ENCODE measurements around the gene GNG12. TPM values are rescaled to one million over a fixed set of nuclear protein-coding genes. Genes with fewer than 3 reads are reported as not detected.

Gene GNG12
- total RNA-seq, 2 donors from 2014 or later = 49.4 to 61.5 TPM

- Histone ChIP-seq H3K27ac (peak overlapping the region; percentile 33 to 37), H3K27me3 (replicated peaks; ENCODE audit: insufficient read depth) (no peaks in the 10 kb centered on the region), H3K36me3 (no peaks in the 10 kb centered on the region), H3K9me3 (no peaks in the 10 kb centered on the region), H3K4me3 (no peak overlapping the region), H3K4me1 (replicated peaks) (peaks cover 4% of the 10 kb centered on the region)
- peak; percentile 55 for TF ChIP-seq POLR2AphosphoS5 (IDR thresholded peaks at IDR 0.05)
- TF ChIP-seq POLR2A (IDR thresholded peaks at IDR 0.05) = no peak
- DNase-seq (ENCODE audit: low spot score) = peak; percentile 39
- WGBS = 12% methylated on average over 11 of the region's 11 CpGs
- intact Hi-C loops (cut with DNase I) = no loop called here
These were observed 97.2 kb downstream of the GNG12 start for GRCh38 chr1:67735806-67736627.

GRCh38 chr1:67735206-67735605 lies 98.1 kb downstream of the GNG12 start:
- no peak overlapping the region for H3K27ac ChIP-seq
- intact Hi-C loops (cut with DNase I) = no loop called here
- no peak for DNase-seq (ENCODE audit: low spot score)
- no peaks in the 10 kb centered on the region for H3K27me3 ChIP-seq (replicated peaks; ENCODE audit: insufficient read depth)
- no peaks in the 10 kb centered on the region for H3K36me3 ChIP-seq
- H3K4me3 ChIP-seq = no peak overlapping the region
- H3K9me3 ChIP-seq = no peaks in the 10 kb centered on the region
- WGBS = 37% methylated on average over 3 of the region's 3 CpGs
- no peak for TF ChIP-seq POLR2AphosphoS5 (IDR thresholded peaks at IDR 0.05)
- TF ChIP-seq POLR2A (IDR thresholded peaks at IDR 0.05) = no peak
- TF ChIP-seq CTCF (IDR thresholded peaks at IDR 0.05) = no peak
- H3K4me1 ChIP-seq (replicated peaks) = peaks cover 4% of the 10 kb centered on the region

- WGBS = 86% methylated on average over 3 of the region's 3 CpGs
- intact Hi-C loops (cut with DNase I) = no loop called here
- no peak for DNase-seq (ENCODE audit: low spot score)
- H3K4me1 ChIP-seq (replicated peaks) = peaks cover 4% of the 10 kb centered on the region
- TF ChIP-seq POLR2A (IDR thresholded peaks at IDR 0.05) (no peak), POLR2AphosphoS5 (IDR thresholded peaks at IDR 0.05) (no peak)
- H3K27ac ChIP-seq = no peak overlapping the region
- H3K27me3 ChIP-seq (replicated peaks; ENCODE audit: insufficient read depth) = no peaks in the 10 kb centered on the region
- H3K9me3 ChIP-seq = no peaks in the 10 kb centered on the region
- no peaks in the 10 kb centered on the region for H3K36me3 ChIP-seq
- H3K4me3 ChIP-seq = no peak overlapping the region
These were observed 99.0 kb downstream of the GNG12 start for GRCh38 chr1:67734323-67734690.

- no peak overlapping the region for H3K27ac ChIP-seq
These were observed 99.5 kb downstream of the GNG12 start for GRCh38 chr1:67733681-67734322.

GRCh38 chr1:67732750-67733151 lies 100.5 kb downstream of the GNG12 start:
- no peaks in the 10 kb centered on the region for H3K36me3 ChIP-seq
- H3K9me3 ChIP-seq = no peaks in the 10 kb centered on the region
- TF ChIP-seq POLR2A (IDR thresholded peaks at IDR 0.05) = no peak
- TF ChIP-seq POLR2AphosphoS5 (IDR thresholded peaks at IDR 0.05) = no peak
- no peak for TF ChIP-seq CTCF (IDR thresholded peaks at IDR 0.05)
- intact Hi-C loops (cut with DNase I) = no loop called here
- H3K27ac ChIP-seq = no peak overlapping the region
- H3K4me1 ChIP-seq (replicated peaks) = peaks cover 4% of the 10 kb centered on the region
- no peak for DNase-seq (ENCODE audit: low spot score)
- 96% methylated on average over 6 of the region's 6 CpGs for WGBS
- no peak overlapping the region for H3K4me3 ChIP-seq
- no peaks in the 10 kb centered on the region for H3K27me3 ChIP-seq (replicated peaks; ENCODE audit: insufficient read depth)

More at GRCh38 chr1:67733681-67734322, 99.5 kb downstream of the GNG12 start:
- no peaks in the 10 kb centered on the region for H3K9me3 ChIP-seq
- intact Hi-C loops (cut with DNase I) = no loop called here
- no peaks in the 10 kb centered on the region for H3K27me3 ChIP-seq (replicated peaks; ENCODE audit: insufficient read depth)
- DNase-seq (ENCODE audit: low spot score) = no peak
- H3K4me1 ChIP-seq (replicated peaks) = peaks cover 4% of the 10 kb centered on the region
- TF ChIP-seq CTCF (IDR thresholded peaks at IDR 0.05) = no peak
- no peak for TF ChIP-seq POLR2A (IDR thresholded peaks at IDR 0.05)
- TF ChIP-seq POLR2AphosphoS5 (IDR thresholded peaks at IDR 0.05) = no peak
- 51% methylated on average over 4 of the region's 4 CpGs for WGBS
- no peaks in the 10 kb centered on the region for H3K36me3 ChIP-seq
- H3K4me3 ChIP-seq = no peak overlapping the region

Data from prostate gland (tissue), 2 donors.